Measurements from ENCODE around the gene TCF25.

TCF25 gene

DNA sequence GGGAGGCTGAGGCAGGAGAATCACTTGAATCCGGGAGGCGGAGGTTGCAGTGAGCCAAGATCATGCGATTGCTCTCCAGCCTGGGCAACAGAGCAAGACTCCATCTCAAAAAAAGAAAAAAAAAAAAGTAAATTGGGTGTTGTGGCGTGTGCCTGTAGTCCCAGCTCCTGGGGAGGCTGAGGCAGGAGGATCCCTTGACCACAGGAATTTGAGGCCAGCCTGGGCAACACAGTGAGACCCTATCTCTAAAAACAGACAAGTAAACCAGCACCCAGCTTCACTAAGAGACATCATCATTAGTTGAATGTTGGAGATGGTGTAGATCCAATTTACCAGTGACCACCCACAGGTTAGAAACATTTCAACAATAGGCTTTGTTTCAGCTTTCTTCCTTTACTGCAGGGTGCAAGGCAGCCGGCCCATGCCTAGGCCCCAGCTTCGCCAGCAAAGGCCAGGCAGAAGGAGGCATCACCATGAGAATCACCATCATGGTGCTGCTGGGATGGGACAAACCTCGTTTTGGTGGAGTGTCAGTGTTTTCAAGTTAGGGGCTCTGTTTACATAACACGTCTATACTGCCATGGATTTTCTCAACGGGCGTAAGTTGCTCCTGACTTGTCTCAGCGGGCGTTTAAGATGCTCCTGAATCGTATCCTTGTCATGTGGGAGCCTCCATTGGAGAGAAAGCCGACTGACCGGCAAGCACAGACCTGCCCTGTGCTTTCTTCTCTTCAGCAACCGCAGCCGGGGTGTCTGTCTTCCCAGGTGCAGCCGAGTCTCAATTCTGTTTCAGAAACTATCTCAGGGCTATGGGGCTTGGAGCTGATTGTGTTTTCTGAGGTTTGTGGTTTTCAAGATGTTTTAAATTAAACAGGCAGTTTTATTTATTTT, 7.3 kb downstream of the TCF25 start:
- DNase-seq, result no peak

DNA sequence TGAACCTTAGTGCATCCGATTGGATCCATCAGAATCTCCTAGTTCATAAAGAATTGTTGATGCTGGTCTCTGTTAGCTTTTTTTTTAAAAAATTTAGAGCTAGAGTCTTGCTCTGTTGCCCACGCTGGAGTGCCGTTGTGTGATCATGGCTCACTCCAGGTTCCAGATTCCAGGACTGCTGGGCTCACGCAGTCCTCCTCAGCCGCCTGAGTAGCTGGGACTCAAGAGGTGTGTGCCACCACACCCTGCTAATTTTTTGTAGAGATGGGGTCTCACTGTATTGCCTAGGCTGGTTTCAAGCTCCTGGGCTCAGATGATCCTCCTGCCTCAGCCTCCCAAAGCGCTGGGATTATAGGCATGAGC, 8.0 kb downstream of the TCF25 start:
- DNase-seq, result no peak

DNA sequence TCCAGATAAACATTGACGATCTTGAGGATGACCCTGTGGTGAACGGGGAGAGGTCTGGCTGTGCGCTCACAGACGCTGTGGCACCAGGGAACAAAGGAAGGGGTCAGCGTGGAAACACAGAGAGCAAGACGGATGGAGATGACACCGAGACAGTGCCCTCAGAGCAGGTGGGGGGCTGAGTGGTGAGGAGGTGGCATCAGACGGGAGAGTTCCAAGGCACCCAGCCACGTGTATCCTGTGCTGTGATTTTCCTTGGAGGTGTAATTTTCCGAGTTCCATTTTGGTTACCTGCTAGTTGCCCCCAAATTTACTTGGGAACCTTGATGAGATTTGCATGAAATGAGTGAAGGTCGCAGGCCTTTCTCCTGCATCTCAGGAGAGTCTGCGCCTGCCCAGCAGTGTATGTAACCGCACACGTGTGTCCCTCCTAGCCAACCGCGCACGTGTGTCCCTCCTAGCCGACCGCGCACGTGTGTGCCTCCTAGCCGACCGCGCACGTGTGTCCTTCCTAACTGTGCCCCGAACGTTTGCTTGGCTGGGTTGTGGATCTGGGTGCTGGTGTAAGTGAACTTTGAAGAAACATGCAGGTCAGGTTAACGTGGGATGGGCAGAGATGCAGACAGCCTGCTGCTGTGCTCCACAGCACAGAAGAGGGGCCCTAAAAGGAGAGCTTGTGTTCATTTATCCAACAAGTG, 10.1 kb downstream of the TCF25 start:
- DNase-seq, result no peak

DNA sequence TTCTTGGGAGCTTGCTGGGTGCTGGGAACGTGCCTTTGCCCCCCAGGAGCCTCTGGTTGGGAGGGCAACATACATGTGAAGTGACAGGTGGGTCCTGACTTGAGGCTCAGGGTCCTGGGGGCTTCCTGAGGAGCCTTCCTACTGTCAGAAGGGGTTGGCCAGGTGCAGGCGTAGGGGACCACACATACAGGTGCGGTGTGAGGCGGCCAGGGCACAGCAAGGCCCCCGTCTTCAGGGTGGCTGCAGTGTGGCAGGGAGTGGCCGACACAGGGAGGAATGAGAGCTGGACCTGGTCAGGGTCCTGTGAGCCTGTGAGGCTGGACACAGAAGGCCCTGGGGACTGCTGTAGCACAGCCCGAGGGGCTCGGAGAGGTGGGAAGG, 10.6 kb downstream of the TCF25 start:
- no peak for DNase-seq

DNA sequence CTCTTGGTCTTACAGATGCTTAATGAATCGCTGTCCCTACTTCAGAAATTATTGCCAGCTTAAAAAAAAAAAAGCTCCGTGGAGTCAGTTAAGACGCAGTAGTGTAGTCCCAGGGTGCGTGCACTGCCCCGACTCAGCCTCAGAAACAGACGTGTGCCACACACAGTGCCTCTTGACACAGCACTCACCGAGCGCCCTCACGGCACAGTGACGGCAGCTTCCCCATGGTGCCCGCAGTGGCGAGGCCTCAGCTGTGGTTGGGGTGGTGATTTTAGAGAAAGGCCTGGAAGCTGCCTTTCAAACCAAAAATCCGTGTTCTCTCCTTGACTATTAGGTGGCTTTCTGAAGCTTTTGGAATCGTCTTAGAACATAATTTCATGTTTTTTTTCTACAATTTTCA, 13.9 kb downstream of the TCF25 start:
- DNase-seq, result no peak

DNA sequence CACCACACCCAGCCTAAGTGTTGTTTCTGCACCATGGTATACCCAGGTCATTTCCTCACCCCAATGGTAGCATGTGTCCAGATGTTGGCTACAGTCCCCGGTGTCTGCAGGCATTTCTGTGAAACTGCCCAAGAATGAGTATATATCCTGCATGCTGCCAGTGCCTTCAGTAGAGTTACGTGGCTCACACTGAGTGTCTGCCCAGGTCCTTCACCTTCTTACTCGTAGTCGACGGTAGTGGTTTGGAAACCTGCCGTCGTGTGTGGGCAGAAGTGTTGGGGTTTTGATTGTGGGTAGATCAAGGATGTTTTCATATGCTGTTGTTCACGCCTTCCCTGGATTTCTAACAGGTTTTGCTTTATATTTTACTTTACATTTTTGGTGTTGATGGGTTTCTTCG, 16.8 kb downstream of the TCF25 start:
- DNase-seq, result no peak

DNA sequence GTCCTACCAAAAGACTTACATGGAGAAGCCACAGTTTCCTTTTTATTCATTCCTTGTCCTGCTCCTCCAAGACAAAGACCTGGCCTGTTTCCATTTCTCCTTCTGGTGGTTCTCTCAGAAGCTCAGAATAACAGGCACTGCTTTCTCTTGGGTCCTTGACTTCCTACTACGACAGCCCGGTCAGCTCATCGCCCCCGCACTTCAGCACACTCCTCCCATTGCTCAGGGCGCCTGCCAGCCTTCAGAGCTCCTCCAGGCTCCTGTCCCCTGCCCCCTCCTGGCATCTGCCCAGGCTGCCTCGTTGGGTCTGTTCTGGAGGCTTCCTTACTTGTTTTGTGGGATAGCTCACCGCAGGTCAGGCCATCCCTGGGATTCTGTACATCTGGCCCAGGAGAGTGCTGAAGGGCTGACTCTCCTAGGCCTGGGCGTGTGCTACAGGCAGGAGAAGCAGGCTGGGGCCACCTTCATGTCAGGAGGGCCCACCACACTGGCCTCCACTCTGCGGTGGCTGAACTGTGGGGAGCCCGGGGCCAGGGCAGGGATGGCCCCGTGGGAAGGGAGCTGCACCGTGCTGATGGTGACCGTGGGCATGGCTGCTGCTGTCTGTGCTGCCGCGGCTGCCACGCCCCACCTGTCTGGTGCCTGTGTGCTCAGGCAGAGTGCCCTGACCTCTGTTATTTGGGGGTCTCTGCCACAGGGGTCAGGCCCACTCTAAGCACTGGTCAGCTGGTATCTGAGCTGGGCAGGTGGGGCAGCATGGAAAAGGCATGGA, 17.7 kb downstream of the TCF25 start:
- no peak for DNase-seq

DNA sequence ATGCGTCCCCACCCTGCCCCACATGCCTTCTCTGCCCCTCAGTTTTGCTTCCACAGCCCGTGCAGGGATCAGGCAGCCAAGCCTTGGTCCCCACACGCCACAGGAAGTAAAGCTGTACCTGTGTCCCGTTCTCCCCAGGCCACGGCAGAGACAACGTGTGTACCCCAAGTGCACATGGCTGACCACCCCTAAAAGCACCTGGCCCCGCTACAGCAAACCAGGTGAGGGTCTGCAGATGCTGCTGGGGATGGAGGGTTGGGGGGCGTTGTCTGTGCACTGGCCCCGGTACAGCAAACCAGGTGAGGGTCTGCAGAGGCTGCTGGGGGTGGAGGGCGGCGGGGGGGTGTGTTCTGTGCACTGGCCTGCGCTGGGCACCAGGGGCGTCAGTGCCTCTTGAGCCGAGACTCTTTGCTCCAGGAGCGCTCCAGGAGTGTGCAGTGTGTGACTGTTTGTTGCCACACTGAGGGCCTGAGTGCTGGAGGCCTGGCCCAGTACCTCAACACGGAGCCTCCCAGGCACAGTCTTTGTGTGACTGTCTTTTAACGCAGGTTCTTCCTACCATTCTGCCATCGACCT, 18.8 kb downstream of the TCF25 start:
- no peak for DNase-seq

DNA sequence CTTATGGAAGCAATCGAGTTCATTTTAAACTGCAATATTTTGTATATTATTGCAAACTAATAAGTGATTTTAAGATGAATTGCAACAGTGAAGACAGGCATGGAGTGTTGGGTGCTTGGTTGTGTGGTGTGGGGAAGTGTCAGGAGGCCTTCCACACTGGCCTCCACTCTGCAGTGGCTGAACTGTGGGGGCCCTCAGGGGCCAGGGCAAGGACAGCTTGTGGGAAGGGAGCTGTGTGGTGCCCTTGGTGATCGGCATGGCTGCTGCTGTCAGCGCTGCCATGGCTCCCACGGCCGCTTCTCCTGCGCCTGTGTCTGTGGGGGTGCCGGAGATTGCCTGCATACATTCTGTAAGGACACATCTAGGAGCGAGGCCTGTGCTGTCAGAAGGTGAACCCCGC, 19.2 kb downstream of the TCF25 start:
- DNase-seq, result no peak

DNA sequence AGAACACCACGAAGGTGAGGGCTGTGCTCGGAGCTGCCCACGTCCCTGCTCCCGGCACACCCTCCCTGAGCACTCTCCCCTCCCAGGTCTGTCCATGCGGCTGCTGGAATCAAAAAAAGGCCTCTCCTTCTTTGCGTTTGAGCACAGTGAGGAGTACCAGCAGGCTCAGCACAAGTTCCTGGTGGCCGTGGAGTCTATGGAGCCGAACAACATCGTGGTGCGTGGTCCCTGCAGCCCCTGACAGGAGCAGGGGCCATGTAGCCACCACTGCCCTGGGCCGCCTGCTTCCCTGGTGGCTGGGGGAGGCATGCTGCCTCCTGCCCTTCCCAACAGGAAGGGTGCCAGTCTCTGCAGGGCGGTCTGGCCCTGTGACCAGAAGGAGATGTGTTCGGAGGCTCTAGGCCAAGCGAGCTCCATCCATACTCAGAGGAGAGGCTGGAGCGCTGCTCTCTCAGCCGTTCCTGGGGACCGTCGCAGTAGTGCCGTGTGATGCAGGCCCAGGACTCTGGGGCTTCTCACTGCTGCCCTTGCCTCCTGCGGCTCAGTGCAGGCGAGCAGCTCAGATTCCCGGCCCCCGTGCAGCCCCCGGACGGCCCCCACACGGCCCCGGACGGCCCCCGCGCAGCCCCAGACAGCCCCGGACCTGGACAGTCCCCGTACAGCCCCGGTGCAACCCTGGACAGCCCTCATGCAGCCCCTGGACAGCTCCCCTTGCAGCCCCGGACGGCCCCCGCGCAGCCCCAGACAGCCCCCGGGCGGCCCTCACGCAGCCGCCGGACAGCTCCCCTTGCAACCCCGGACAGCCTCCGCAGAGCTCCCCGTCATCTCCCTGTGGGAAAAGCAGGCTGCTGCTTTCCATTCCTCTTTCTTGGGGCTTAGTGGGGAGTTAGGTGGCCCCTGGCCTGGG, 20.5 kb downstream of the TCF25 start:
- DNase-seq, result no peak

DNA sequence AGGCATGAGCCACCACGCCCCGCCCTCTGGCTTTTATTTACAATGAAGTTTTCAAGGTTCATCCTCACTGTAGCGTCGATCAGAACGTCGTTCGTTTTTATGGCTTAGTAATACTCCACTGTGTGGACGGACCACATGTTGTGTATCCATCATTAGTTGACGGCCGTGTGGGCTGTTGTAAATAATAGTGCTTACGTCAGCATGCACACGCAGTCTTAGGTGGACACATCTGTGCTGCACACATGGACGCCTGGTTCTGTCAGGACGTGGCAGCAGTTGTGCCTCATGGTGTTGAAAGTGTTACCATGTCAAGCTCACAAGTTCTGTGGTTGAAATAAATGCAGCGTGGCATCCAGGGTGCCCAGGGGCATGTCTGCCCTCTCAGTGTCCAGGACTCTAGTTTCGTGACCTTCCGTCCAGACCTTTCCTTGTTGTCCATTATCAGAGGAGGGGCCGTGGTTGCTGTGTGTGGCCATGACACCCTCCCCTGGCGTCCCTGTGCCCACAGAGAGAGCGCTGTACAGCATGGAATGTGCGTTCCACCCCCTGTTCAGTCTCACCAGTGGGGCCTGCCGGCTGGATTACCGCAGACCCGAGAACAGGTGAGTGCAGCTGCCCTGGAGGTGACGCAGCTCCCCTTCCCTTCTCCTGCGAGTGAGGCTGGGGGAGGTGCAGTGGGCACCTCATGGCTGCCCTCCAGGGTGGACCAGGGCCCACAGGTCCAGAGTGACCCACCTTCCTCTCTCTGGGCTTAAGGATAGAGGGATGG, 22.3 kb downstream of the TCF25 start:
- no peak for DNase-seq

DNA sequence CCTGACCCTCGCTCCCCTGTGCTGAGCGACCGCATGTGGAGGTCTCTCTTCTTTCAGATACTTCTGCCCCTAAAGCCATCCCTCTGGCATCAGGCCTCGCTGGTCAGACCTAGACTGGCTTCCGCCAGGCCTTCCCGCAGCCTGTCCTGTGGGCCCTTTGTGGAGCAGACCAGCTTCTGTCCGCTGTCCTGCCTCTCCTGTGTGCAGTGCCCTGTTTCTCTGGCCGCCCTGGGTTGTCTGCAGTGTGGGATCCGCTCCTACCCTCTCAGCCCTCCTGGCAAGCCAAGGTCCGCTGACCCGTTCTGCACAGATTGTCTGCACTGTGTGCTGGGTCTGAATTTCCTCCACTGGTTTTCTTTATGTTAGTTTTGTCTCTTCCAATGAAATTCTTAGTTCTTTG, 23.8 kb downstream of the TCF25 start:
- no peak for DNase-seq

DNA sequence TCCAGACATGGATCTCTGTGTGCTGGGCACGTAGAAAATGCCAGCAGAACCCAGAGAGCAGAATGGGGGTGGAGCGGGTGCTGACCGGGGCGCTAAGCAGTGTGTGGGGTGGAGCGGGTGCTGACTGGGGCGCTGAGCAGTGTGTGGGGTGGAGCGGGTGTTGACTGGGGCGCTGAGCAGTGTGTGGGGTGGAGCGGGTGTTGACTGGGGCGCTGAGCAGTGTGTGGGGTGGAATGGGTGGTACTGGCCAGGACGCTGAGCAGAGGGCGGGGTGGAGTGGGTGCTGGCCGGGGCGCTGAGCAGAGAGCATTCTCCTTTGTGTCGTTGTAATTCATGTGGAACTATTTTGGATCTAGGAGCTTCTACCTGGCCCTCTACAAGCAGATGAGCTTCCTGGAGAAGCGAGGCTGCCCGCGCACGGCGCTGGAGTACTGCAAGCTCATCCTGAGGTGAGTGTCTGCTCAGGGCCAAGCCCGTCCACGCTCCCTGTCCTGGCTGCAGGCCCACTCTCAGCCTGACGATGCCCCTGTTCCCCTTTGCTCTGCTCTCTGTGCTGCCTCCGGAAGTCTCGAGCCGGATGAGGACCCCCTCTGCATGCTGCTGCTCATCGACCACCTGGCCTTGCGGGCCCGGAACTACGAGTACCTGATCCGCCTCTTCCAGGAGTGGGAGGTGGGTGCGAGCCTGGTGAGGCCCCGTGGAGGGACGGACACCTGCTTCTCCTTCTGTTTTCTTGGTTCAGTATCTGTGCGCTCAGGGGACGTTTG, 25.0 kb downstream of the TCF25 start:
- no peak for DNase-seq

DNA sequence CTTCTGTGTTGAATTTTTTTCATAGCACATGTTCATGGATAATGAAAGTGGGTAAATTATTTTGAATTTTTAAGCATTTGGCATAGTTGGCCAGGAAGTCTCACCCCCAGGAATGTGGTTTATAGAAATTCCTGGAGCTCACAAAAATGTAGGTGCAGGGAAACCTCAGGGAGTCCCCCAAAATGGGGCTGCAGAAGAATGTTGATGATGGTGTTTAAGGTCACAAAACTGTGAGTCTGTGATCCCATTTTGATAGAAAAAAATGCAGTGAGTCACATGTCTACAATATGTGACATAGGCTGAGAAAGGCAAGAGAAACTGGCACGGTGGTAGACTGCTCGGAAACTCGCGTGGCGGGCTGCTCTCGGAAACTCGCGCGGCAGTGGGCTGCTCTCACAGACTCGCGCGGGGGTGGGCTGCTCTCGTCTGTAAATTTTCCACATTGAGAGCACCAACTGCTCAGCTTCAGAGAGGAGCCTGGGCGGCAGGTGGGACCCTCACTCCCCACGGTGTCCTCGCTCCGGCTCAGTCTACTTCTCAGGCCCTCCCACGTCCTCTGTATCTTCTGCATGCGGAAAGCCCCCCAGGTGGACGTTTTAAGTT, 26.6 kb downstream of the TCF25 start:
- DNase-seq, result no peak

DNA sequence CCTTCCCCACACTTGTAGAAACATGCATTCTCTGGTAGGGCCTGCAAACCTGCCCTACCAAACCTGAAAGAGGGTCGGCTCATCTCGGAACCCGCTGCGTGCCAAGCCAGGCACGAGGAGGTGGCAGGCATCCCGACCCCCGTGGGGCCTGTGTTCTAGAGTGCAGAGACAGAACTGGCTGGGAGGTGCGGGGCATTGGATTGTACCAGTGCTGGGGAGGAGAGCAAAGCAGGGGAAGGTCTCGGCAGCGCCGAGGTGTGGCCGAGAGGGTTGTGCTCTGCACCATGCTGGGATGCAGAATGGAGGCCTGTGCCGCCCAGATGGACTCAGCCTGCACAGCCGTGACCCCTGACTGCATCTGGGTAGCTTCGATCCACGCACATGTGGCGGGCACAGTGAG, 27.5 kb downstream of the TCF25 start:
- DNase-seq, result no peak

DNA sequence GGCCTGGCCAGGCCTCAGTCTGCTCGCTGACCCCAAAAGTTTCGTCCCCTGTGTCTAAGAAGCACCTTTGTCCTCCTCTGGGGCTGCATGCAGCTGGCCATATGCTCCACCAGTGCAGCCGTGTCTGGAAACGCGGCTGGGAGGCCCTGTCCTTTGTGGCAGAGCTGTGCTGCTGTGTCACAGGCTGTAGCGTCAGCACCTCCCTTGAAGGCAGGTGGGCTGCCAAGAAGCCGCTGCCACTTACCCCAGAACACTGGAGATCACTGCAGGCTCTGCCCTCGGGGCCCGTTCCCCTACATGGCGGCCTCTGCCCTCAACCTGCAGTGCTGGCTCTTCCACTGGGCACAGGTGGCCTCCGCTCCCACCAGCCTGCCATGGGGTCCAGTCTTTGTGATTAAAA, 29.6 kb downstream of the TCF25 start:
- DNase-seq, result no peak

DNA sequence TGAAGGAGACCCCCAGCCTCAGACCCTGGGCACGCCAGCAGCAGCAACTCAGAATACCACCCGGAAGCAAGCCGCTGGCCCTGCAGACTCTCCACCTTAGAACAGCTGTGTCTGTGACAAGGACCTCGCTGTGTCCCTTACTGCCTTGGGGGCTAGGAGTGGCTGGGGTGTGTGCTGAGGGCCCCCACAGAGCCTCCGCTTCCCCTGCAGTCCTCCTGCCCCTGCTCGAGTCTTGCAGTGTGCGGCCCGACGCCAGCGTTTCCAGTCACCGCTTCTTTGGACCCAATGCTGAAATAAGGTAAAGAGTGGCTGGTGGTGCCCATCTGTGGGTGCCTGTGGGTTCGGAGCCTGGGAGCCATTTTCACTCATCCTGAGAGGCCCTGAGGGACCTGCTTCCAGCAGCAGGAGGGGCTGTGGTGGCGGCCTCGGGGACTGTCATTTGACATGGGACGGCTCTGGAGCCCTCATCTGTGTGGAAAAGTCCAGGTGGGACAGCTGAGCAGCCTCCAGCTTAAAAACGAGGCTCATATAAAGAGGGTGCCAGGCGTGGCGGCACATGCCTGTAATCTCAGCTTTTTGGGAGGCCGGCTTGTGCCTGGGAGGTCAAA, 30.6 kb downstream of the TCF25 start:
- no peak for DNase-seq

DNA sequence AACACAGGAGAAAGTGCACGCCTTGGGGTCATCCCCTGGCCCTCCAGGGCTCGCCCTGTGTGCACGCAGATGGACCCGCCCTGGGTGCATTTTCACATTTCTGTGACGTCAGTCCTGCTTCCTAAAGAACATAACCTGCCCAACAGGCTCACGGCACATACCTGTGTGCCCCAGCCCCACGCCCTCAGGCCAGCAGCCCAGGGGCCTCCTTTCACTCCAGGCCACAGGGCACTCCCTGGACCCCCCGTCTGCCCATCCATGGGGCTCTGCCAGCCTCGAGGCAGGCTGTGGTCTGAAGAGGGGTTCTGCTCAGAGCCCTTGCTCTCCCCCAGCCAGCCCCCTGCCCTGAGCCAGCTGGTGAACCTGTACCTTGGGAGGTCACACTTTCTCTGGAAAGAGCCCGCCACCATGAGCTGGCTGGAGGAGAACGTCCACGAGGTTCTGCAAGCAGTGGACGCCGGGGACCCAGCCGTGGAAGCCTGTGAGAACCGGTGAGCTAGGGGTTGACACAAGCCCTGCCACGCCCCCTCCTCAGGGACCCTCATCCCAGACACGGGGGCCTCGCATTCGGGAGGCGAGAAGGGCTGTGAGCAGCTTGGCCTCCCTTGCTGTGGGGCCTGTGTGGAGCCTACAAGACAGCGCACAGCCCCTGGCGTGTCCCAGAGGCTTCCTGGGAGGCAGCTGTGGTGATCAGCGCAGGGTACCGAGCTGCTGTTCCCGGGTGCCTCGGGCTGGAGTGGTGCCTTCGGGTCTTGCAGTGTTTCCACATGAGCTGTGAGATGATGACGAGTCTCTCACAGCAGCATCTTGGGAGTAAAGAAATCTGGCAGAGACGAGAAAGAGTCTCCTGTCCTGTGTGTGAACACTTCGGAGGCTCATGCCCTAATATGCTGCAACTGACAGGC, 31.5 kb downstream of the TCF25 start:
- DNase-seq, result no peak

Data from CD4-positive, alpha-beta T cell treated with Interleukin-21 for 1 hour (primary cell).